ENCODE measurements around the gene WT1.
"Not testable (repeated sequence)": the region's sequence is repeated elsewhere in the genome, so short reads cannot be mapped to it uniquely, and the experiment has no call there.

WT1 gene

DNA sequence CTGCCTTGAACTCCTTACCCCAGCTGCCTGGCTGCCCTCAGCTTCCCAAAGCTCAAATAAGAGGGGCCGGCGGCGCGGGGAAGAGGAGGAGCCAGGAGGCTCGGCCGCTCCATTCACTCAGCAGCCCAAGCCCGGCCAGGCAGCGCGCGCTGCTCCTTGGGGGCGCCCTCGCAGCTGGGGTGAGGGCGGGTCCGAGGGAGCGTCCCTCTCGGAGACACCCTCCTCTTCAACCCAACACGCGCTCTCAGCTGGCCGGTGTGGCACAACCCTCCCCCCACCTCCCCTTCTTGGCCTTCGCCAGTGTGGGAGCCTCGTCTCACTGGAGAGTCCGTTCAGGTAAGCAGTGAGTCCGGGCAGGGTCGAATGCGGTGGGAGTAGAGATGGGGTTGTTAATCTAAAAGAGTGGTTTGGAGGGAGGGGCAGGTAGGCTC is at the start of gene WT1:
Gene WT1, minus strand, starts transcription at position 29 of the 431 bp plus-strand sequence.
- DNase-seq, result no peak

DNA sequence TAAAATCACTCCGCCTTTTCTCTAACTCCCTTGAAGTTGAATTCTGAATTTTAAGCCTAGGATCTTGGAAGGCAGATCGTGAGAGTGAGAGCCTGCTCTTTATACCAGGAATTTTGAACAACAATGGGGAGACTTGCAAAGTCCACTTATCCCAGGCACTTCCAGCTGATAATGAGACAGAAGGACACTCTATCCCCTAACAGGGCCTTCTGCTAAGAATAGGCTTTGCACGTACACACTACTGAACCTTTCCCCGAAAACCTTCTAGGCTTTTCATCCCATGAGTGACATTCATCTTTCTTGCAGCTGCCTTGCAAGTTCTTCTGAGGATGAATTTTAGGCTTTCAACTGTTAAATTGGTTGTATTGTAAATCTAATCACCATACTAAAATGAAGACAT is 44.0 kb upstream of the WT1 start:
- DNase-seq, result peak; percentile 51

DNA sequence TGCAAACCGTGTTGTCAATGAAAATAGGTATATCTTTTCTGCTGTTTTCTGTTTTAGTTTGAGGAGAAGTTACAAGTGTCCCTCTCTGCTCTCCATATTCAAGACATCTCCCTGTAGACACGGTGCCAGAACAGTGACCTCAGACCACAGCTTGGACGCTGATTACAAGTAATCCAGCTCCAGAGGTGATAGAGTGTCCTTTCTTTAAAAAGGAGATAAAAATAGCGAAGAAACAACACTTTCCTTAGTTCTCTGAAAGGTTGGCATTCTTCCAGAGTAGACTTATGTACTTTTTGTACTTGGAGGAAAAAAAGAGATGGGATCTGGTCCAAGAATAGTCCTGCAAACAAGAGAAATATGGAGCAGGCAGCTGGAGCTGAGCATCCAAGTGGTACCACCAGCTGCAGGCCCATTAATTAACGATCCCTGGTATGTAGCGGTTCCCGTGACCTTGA is 43.0 kb upstream of the WT1 start:
- no peak for DNase-seq

DNA sequence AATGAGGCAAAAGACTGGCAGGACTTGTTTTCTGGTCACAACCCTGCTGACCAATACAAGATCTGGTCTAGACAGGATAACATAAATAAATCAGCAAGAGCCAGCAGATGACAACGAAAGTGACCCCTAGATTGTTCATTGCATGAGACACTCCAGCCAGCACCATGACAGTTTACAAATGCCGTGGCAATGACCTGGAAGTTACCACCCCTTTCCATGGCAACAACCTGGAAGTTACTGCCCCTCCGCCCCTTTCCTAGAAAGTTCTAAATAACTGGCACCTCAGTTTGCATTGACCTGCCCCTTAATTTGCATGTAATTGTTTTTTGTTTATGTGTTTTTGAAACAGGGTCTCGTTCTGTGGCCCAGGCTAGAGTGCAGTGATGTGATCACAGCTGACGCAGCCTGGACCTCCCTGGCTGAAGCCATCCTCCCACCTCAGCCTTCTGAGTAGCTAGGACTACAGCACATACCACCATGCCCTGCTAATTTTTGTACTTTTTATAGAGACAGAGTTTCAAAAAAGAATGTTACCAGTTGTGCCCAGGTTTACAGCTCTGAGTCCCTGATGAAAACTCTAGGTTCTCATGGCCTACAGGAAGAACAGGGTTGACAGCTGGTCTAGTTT is 38.1 kb upstream of the WT1 start:
- DNase-seq, result no peak

DNA sequence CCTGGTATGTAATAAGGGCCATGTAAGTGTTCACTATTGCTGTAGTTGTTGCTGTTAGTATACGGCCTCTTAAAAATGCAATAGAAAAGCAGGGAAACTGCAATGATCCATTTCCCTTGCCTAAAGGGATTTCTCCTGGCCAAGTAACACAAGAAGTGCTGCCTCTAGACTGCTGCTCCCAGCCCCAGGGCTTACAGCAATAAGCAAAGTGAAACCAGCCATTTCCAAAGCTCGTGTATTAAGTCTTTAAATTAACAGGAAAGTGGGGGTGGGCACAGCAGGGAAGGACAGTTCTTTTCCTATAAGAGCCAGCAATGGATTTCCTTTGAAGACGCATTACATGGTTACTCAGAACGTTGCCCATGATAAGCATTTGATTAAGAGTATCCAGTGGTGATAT is 36.9 kb upstream of the WT1 start:
- DNase-seq, result no peak

DNA sequence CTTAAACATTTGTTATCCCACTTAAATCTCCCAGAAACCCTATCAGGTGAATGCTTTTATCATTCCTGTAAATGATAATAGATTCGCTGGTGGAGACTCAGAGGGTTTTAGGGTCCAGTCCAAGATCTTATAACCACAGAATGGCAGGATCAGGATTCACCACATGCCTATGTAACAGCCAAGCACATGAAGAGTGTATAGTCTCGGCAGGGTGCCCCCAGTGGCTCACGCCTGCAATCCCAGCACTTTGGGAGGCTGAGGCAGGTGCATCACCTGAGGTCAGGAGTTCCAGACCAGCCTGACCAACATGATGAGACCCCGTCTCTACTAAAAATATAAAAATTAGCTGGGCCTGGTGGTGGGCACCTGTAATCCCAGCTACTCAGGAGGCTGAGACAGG is 36.2 kb upstream of the WT1 start:
- DNase-seq, result not testable (repeated sequence)

DNA sequence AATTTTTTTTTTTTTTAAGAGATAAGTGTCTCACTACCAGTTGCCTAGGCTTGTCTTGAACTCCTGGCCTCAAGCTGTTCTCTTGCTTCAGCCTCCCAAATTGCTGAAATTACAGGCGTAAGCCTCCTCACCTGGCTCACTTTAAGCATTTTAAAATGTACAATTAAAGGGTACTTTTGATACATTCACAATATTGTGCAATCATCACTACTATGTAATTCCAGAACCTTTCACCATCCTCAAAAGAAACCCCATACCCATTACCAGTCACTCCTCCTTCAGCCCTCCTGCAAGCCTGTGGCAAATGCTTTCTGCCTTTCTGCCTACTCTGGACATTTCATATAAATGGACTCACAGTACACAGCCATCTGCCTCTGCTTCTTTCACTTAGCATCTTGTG is 34.5 kb upstream of the WT1 start:
- DNase-seq, result no peak

DNA sequence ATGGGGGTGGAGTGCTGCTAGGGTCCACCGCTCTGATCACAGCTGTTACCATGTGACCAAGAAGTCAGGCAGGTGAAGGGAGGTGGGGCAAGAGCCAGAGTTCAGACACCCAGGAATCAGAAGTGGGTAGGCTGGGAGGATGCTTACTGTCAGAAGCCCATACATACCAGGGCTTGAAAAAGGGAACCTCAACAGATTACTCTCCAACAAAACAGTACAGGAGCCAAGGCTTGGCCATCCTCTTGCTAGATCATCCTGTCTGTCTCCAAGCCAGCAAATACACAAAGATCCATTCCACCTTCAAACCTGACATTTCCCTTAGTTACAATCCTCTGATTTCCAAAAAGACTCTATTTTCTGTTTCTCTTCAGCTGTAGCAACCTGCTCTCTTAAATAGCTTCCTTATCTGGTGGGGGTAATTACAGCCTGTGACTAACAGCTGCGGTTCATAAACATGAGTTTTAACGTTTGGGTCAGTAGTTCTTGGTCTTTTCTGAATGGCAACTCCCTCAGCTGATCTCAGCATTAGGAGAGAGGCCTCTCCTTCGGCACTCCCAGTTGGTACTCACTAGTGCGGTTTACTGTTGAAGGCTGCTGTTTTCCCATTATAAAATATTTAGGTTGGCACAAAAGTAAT is 31.1 kb upstream of the WT1 start:
- no peak for DNase-seq

GRCh38 chr11:32464078-32464477 is 28.7 kb upstream of the WT1 start:
- DNase-seq, result no peak

DNA sequence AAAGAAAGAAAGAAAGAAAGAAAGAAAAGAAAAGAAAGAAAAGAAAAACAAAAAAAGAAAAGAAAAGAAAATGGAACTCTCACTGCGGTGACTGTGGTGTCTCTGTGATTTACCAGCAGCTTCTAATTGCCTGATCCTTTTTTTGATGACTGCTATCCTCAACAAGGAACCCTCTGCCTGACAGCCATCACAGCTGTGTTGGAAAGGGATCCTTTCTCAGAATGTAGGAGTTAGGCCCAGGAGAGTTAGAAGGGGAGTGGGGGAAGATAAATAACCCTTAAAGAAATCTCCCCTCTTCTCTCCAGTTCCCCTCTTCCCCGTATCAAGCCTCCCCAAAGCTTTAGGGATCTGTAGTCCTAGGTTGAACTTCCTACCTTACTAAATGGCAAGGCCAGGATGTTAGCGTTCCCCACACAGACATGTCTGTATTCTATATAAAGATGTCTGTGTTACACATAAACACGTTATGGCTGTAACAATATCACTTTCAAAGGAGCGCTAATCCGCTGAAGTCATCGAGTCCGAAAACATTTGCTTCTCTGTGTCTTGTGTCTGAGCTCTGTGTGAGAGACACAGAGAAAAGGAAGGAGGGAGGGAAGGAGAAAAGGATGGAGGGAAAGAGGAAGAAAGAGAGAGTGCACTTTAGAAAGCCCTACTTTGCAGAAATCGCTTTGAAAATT is 26.8 kb upstream of the WT1 start:
- DNase-seq, result no peak

DNA sequence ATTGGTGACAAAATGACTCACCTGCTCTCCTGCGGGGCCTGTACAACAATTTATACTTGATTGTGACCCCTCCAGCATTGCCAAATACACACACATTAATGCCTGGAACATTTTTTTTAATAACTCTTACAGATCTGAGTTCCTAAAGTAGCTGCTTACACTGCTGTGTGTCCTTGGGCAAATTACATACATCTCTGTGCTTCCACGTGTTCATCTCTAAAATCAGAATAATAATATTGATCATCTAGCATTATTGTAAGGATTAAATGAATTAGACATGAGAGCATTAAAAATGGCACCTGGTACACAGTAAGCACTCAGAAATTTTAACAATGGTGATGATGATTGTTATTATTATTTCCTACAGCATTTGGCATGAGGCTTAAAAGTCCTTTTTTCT is 21.5 kb upstream of the WT1 start:
- DNase-seq, result no peak

GRCh38 chr11:32454993-32455392 is 19.7 kb upstream of the WT1 start:
- DNase-seq, result no peak

- DNase-seq, result no peak
Measured at GRCh38 chr11:32451808-32452207, 16.5 kb upstream of the WT1 start.

- no peak for DNase-seq
Measured at GRCh38 chr11:32450372-32450771, 15.0 kb upstream of the WT1 start.

DNA sequence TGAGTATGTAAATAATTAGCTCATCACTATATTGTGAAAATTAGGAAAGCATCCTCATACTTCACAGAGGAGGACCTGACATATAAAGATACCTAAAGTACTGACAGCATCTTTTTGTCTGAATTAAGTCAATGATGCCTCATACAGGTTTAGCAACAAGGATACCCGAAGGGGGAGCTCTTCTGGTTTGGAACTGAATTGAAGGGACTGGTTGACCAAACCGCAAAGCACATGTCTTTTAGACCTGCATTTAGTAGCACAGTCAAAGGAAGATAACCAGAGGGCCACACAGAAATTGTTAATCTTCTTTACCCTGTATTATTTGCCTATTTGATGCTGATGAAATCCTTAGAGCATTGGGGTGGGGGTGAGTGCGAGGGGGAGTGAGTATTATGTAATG is 12.9 kb upstream of the WT1 start:
- no peak for DNase-seq

GRCh38 chr11:32447252-32447651 is 11.9 kb upstream of the WT1 start:
- DNase-seq, result no peak

GRCh38 chr11:32446227-32446626 is 10.9 kb upstream of the WT1 start:
- DNase-seq, result no peak

DNA sequence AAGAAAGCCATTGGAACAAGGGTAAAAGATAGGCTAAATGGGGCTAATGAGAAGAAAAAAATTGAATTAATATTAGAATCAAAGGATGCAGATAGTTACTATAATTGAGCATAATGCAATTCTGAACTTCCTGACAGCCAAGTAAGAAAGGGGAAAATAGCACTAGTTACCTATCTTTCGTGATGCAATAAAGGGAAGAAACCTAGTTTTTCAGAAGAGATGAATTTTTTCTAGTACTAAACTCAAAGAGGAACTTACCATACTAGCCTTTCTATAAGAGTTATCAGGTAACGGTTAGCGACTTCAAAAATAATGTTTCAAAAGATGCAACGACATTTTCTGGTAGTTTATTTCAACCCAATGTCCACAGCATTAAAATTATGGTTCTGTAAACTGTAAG is 8.8 kb upstream of the WT1 start:
- DNase-seq, result no peak

- DNase-seq, result no peak
Measured at GRCh38 chr11:32440916-32441315, 5.6 kb upstream of the WT1 start.

- no peak for DNase-seq
Measured at GRCh38 chr11:32440312-32440908, 5.1 kb upstream of the WT1 start.

- no peak for DNase-seq
Measured at GRCh38 chr11:32439501-32440210, 4.3 kb upstream of the WT1 start.

DNA sequence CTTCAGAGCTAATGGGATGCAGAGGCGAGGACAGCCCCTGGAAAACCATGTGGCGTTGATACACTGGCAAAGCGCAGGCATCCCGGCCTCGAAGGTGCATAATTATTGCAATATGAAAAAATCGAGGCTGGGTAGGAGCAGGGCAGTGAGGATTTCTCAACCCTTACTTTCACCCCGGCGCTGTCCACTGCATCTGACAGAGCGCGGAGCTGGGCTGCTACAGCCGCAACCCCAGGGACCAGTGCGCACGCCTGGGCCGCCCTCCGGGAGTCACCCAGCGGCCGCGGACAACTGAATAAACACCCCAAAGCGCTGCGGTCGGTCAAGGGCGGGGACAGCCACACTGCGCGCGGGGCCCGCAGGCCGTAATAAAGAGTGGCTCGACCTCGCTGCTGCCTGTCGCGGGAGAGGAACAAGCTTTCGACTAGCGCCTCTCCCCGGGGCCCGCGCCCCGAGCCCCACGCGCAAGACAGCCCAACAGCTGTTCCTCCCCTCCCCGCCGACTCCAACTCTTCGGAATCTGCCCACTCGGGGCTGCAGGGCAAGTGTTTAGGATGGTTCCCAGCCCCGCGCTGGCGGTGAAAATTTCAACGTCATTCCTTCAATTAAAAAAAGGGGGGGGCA is 3.6 kb upstream of the WT1 start:
- no peak for DNase-seq

GRCh38 chr11:32438346-32438865 is 3.1 kb upstream of the WT1 start:
- DNase-seq, result no peak

All from NCI-H524 treated with DMSO at 0.1 percent for 48 hours (cell line).